NCI-H524 treated with DMSO at 0.1 percent for 48 hours (cell line): ENCODE results near the gene PTPRN2.
"Not testable (repeated sequence)": the region's sequence is repeated elsewhere in the genome, so short reads cannot be mapped to it uniquely, and the experiment has no call there.

Source experiments
- DNase-seq: peaks from one replicate; lab custom pipeline; 2025; lab: John Stamatoyannopoulos, UW

Gene PTPRN2

DNA sequence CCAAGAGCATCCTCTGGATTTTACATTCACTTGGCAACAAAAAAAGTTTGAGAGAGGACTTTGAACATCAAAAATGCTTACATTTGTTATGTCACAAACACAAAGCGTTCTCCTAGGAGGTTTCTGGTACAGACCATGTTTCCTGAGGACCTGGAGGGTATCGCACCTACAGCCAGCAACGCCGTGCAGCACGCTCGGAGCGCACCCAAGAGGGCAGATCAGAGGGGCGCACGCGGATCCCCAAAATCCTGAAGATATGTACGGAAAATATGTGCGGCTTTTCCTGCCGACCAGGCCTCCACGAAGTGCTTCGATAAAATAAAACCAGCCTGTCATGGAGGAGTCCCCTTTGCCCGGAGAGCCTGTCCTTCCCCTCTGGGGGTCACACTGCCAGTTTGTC, 796.0 kb downstream of the PTPRN2 start:
- DNase-seq: no peak

DNA sequence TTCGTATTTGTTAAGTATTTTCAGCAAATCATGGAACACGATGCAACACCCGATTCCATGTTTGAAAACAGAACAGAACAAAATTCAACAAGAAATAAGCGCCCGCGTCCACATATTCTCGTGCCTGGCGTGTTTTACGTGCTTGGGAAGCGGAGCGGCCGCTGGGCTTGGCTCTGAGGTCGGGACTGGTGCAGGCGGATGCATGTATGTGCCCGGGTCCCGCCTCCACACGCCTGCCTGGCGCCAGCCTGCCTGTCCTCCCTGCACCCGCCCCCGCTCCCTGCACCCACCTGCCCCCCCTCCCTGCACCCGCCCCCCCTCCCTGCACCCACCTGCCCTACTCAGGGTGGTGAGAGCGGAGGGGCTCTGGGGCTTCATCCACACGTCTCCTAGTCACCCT, 796.4 kb downstream of the PTPRN2 start:
- DNase-seq: no peak

DNA sequence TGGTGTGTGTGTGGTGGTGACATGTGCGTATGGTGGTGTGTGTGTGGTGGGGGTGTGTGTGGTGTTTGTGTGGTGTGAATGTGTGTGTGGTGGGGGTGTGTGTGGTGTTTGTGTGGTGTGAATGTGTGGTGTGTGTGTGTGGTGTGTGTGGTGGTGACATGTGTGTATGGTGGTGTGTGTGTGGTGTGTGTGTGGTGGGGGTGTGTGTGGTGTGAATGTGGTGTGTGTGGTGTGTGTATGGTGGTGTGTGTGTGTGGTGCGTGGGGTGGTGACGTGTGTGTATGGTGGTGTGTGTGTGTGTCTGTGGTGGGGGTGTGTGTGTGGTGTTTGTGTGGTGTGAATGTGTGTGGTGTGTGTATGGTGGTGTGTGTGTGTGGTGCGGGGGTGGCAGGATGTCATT, 797.7 kb downstream of the PTPRN2 start:
- no peak for DNase-seq

DNA sequence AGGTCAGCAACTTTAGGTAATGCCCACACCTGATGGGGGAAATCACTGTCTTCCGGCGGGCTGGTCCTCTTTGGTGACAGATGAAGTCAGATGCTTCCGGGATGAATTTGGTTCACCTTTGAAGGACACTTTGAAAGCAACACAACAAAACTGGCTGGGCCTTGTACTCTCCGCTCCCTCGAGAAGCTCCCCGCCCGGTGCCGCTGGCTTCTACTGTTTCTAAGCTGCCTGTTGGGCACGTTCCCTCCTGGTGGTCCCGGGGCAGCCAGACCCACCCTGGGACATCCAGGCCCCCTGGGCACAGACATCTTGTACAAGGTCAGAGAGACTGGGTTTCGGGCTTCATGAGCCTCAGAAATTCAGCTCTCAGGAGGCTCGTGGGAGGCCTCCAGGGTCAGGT, 798.5 kb downstream of the PTPRN2 start:
- no peak for DNase-seq

DNA sequence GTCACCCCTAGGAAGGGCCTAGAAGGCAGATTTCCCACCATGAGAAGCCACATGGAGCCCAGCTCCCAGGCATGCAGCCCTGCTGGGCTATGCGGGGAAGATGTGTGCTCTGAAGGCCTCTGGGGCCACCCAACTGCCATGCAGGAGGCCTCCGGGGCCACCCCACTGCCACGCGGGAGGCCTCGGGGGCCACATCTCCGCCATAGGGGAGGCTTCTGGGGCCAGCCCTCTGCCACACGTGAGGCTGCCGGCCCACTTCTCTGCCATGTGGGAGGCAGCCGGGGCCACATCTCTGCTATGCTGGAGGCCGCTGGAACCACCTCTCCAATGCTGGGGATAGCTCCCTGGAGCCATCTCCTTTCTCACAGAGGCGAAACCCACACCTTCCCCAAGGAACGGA, 799.0 kb downstream of the PTPRN2 start:
- no peak for DNase-seq

DNA sequence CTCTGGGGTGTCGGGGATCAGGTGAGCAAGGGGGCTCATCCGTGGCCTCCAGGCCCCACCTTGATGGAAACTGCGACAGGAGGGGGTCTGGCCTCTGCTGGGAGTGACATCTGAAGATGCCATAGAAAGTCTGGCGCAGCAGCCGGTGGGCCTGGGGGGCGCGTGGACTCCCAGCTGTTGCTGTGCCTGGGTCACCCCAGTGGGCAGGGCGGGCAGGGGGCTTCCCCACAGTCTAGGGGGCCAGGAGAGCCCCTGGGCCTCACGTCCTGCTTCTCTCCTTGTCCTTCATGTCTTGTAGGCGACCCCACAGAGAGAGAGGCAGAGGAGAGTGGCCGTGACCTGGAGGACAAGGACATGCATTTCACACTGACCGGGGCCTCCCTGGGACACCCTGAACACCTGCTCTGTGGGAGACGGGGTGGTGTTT, 800.3 kb downstream of the PTPRN2 start:
- DNase-seq: no peak

DNA sequence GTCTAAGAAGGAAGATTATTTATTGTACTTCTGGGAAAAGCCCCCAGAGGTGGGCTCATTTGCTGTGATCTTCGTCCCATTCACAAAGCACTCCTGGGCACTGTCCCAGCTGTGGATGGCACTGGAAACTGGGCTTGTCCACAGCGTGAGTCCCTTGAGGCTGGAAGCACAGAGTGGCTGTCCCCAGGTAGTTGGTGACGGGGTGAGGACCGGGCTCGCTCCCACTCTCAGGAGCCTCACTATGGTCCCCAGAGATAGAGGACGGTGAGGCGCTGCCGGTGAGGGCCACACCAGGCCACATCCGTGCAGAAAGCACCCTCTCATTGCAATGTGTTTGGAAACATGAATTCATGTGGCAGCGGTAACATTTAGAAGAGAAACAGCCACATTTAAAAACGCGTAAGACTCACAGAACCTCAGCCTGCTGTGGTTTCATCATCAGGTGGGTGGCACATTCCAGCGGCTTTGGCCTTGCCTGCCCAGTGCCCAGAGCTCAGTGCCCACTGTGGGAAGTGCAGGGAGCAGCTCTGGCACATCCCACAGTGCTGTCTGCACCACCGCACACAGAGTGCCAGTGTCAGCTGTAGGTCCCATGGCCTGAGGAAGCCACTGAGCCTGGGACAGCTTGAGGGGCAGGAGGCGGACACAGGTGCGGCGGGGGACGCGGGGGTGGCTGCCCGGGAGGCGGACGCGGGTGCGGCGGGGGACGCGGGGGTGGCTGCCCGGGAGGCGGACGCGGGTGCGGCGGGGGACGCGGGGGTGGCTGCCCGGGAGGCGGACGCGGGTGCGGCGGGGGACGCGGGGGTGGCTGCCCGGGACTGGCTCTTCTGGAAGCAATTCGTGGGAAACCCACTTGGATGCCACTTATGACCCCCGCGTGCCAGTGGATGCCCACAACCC, 801.0 kb downstream of the PTPRN2 start:
- no peak for DNase-seq

DNA sequence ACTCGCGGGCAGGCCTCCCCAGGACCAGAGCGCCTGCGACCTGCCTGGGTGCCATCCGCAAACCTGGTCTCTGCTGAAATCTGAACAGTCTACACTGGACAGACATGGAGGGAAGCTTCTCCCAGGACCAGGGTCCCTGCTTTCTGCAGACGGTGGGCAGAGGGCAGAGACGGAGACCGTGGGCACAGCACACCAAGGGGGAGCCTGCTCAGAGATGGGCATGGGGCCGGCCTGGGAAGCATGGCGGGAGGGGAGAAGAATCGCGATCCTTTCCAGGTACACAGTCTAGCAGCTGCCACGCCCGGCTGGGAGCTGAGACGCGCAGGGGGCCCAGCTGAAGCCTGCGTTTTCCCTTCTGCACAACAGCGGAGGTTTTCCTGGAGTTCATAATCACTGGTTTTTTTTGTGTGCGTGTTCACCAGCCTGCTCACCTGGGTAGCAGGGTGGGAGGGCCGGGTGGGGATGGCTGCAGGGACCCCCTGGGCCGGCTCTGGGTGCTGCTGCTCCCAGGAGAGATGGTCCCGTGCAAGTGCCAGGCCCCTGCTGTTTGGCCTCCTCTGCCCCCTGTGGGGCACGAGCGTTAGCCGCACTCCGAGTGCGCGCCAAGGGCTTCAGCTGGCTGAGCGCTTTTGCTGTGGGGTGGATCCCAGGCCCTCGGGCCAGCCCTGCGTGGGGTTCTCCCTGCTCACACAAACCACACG, 802.0 kb downstream of the PTPRN2 start:
- no peak for DNase-seq

DNA sequence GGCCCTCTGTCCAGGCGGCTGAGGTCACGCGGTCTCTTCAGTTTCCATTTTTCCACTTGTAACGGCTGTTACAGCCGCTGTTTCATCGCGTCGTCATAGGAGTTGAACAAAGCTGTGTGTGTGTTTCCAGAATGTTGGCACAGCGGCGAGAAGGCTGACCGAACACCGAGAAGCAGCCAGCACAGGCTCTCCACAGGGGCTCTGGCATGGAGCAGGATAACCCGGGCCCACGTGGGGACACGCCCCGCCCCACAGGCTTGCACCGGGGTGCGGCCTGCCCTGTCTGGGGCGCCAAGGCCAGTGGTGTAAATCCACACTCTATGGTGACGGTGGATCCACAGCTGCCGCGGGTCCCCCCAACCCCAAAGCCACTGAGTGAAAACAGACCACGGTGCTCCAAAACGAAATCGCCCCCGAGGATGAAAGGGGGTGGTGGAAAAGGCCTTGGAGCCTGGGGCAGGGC, 802.6 kb downstream of the PTPRN2 start:
- DNase-seq: no peak

DNA sequence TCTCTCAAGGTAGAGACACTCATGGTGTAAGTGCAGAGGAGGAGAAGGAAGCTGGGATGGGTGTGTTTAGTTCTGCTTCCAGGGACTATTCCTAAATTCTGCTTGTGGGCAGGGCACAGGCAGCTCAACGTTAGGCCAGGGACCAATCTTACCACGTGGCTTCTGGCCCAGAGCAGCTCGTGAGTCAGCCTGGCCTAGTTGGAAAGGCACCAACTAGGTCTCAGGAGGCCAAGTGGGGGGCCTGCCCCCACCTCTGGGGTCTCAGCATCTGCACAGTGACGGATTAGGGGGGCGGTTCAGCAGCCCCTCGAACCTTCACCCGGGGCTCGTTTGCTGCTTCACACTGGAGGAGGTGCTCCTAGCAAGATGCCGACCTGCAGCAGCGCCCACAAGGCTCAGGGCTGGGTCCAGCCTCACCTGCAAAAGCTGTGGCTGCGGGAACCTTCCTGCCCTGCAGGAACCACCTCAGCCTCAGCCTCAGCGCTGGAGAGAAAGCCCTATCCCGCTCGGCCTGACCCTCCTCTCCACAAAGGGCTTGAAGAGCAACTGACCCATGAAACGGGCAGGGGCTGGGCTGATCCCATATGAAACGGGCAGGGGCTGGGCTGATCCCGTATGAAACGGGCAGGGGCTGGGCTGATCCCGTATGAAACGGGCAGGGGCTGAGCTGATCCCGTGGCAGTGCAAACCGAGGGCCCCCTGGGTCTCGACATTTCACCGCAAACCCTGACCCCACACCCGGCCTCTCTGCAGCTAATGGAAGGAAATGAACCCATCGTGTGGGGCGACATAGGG, 803.4 kb downstream of the PTPRN2 start:
- no peak for DNase-seq

DNA sequence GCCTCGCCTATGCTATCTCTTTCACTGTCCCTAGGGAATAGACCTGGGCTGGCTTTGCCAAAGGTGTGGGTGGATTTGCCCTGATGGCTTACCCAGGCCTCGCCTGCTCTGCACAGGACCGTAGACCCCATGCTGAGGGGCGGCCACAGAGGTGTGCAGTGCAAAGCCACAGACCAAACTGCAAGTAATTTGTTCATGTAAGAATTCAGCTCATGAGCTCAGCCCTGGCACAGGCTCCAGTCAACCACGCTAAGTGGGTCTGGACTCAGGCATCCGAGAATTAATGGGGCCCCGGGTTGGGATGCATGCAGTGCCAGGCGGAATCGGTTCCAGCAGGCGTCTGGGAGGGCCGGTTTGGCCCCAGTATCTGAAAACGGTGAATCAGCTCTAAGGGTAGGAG, 805.6 kb downstream of the PTPRN2 start:
- DNase-seq: no peak

DNA sequence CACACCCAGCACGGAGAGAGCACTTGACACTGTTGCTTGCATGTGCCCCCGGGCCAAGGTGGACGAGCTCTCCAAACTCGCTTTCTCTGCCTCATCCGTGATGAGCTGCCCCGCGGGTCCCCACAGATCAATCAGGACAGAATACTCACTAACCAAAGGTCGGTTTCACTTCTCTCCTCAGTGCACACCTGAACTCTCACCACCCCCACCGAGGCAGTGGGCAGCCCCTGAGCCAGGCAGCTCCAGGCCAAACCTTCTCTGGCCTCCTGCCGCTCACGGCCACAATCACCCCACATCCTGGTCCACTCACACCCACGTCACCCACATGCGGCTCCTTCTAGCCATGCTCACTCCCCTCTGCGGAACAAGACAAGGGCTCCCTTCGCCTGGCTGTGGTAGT, 806.9 kb downstream of the PTPRN2 start:
- no peak for DNase-seq

DNA sequence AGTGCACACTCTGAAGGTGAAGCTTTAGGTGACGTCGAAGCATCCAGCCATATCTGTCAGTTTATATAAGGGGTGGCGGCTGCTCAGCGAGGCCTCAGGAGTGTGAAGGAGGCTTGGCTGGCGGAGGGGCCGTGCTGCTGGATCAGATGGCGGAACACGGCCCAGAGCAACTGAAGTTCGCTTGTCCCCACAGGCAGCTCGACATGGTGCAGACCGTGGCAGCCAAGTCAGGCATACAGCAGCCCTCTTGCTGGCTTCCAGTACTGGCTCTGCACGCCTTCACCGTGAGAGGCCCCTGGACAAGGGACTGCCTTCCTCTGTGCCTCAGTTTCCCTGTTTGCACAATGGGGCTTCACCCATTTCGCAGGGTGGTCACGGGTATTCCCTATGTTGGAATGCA, 807.3 kb downstream of the PTPRN2 start:
- no peak for DNase-seq

DNA sequence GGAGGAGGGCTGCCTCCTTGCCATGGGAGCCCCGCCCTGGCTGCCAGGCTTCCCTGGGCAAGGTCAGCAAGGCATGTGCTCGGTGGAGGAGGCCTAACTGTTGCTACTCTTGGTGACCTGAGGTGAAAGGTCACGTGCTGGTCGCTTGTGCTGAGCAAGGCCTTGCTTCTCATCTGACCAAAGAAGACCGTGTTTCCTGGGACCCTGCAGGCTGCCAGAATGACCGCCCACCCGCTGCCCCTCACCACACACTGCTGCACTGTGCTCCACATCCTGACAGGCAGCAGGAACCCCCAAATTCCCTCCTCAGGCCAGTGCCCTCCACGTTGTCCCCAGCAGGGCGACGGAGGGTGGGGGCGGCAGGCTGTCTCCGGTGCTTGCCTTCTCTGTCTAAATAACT, 808.4 kb downstream of the PTPRN2 start:
- no peak for DNase-seq

DNA sequence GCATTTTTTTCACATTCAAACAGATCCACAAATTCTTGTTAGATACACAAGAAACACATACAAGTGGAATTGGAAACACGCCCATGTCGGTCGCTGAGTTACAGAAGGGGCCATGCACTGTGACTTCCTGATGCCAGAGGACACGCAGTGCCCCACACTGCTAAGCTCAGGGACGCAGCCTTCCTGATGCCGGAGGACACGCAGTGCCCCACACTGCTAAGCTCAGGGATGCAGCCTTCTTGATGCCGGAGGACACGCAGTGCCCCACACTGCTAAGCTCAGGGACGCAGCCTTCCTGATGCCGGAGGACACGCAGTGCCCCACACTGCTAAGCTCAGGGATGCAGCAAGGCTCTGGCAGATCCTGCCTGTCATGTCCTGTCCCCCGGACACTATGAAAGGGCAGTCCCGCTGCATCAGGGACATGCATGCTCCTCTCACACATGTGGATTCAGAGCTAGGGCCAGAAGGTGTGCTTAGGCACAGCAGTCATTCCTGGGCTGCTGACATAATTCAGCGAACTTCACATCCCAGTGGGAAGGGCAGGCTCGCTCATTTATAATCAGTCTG, 810.3 kb downstream of the PTPRN2 start:
- DNase-seq: not testable (repeated sequence)

DNA sequence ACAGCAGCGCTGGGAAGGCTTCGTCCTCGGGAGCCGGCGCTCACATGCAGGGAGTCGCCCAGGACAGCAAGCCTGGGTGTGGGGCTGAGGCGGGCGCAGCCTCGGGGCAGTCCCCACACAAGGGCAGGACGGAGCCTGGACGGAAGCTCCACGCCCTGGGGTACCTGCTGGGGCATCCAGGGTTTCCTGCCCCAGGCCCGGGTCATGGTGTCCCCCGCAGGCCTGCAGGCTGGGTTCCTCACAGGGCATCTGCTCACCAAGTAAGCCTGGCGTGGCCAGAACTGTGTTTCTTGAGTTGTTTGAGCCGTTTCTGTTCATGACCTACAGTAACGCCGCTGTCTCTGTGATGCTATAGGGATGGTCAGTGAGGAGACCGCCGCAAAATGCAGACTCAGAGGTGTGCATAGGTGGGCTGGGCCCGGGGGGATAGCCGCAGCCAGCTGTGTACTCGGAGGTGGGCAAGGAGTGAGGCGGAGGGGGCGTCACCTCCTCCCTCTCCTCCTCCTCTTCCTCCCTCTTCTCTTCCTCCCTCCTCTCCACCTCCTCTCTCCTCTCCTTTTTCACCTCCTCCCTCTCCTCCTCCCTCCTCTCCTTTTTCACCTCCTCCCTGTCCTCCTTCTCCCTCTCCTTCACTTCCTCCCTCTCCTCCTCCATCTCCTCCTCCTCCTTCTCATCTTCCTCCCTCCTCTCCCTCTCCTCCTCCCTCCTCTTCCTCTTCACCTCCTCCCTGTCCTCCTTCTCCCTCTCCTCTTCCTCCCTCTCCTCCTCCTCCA, 811.9 kb downstream of the PTPRN2 start:
- no peak for DNase-seq

DNA sequence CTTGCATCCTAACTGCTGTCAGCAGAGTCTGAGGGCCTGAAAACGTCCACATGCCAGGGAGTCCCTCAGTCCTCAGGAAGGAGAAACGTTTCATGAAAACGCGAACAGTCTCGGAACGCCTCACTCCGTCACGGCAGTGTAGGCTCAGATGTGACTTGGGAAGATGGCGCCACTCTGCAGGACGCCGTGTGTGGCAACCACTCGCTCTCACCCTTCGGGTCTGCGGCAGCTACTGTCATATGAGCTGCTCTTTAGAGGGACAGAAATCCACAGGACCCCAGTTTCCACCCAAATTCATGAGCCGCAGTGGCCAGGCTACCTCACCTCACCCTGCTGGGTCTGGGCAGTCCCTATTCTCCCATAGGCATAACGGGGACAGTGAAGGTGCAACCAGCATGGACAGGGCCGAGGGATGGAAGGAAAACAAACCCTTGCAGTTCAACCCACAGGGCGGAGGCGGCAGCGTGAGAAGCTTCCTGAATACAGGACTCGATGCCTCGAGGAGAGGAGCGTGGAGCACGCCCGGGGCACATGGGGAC, 812.5 kb downstream of the PTPRN2 start:
- no peak for DNase-seq

DNA sequence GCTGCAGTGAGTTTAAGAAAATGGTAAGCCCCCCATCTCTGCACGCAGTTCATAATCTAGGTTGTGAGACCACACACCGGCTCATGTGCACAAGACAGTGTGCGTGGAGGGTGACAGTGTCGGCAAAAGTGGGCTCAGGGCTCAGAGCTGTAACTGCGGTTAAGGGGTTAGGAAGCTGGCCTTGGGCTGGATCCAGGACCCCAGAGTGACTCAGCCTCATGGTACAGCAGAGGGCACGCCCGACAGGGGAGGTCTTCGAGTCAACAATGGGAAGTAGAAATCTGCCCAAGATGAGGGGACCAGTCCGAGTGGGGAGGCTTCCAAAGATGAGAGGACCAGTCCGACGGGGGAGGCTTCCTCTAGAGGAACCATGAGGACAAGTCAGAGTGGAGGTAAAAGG, 813.1 kb downstream of the PTPRN2 start:
- no peak for DNase-seq

DNA sequence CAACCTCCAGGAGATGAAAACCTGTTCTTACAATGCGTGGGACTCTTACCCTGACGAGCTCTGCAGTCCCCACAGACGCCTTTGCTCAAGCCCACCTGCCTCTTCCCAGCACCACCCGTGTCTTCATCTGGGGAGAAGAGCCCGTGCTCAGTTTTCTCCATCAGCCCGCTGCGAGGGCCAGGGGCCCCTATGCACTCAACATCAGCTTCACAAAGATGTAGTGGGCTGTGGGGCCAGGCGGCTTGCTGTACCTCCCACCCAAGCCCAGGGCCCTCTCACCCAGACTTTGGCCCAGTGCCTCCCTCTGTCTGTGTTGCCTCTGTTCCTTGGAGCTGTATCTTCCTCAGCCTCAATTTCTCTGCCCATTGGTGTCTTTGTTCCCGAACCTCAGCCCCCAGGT, 814.3 kb downstream of the PTPRN2 start:
- no peak for DNase-seq

DNA sequence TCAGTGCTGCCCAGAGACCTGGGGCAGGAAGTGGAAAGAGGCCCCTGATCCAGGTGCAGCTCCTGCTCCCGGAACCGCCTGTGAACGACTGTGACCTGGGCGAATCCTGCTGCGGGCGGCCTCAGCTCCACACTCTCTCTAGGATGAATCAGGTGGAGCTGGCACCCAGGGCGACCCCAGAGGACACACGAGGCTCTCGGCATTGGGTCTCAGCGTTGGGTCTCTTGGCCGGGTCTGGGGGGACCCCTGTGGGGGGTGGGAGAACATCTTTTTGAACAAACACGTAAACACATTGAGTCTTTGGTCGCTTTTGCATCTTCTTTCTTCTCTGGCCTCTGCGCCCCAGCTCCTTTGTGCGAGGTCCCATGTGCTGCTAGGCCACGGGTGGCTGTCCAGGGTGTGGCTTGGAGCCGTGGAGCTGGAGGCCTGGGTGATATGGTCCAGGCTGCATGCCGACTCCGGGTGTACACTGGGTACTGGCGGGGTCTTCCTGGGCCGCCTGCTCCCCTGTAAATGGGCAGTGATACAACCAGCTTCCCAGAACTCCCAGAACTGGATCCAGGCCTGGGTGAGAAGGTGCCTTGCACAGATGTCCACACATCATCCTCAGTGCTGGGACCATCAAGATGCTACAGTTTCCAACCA, 815.0 kb downstream of the PTPRN2 start:
- DNase-seq: no peak

DNA sequence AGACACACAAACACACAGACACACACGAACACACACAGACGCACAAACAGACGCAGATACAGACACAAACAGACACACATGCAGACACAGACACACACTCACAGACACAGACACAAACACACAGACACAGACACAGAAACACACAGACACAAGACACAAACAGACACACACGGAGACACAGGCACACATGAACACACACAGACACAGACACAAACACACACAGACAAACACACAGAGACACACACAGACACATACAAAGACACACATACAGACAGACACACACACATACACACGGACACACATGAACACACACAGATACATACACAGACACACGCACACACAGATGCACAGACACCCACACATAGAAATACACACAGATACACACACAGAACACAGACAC, 815.9 kb downstream of the PTPRN2 start:
- no peak for DNase-seq
